ENCODE results near the gene TRIM7. TPM values are rescaled to one million over a fixed set of nuclear protein-coding genes. Genes with fewer than 3 reads are reported as not detected.

The TRIM7 gene
- total and polyA plus RNA-seq, 2 experiments from 2014 or later: 0.53 to 0.56 TPM

GRCh38 chr5:181189962-181190710 lies 14.9 kb downstream of the TRIM7 start:
- Mint-ChIP-seq H3K27ac (no peak overlapping the region), H3K36me3 (ENCODE audit: low read depth) (peaks cover 15% of the 10 kb centered on the region; the same call in 1 of the 3 replicates), H3K4me3 (peak overlapping the region; percentile 89), H3K27me3 (ENCODE audit: insufficient read depth, low read depth, poor library complexity) (peaks cover 60% of the 10 kb centered on the region), H3K4me1 (peaks cover 6% of the 10 kb centered on the region), H3K9me3 (peaks cover 27% of the 10 kb centered on the region)
- Histone ChIP-seq H3K9me2 (ENCODE audit: insufficient read depth) (no peaks in the 10 kb centered on the region), H3K27me3 (ENCODE audit: insufficient read depth) (peaks cover 49% of the 10 kb centered on the region), H3K4me2 (peak overlapping the region; percentile 80), H2AFZ (peak overlapping the region; percentile 98), H3F3A (replicated peaks; ENCODE audit: low read depth) (peaks cover 3% of the 10 kb centered on the region), H3K36me3 (ENCODE audit: insufficient read depth) (no peaks in the 10 kb centered on the region), H3K4me1 (ENCODE audit: insufficient read depth) (peaks cover 1% of the 10 kb centered on the region; the same call in 1 of the 2 replicates), H3K4me3 (peak overlapping the region; percentile 80), H4K20me1 (replicated peaks; ENCODE audit: insufficient read depth) (no peaks in the 10 kb centered on the region; the same call in 1 of the 2 replicates), H3K79me2 (replicated peaks; ENCODE audit: insufficient read depth) (no peaks in the 10 kb centered on the region), H3K27ac (ENCODE audit: low read depth) (no peak overlapping the region)
- DNase-seq (ENCODE audit: low spot score) (peak; percentile 40), ATAC-seq (peak; percentile 0; the same call in 2 of the 3 replicates)
- no peak for TF ChIP-seq JUNB (IDR thresholded peaks at IDR 0.05; ENCODE audit: unreplicated experiment)
- TF ChIP-seq REST (IDR thresholded peaks at IDR 0.05; ENCODE audit: unreplicated experiment): no peak
- no peak for TF ChIP-seq CTCF (conservative IDR thresholded peaks at IDR 0.05; ENCODE audit: low read depth in 2 of 2)
- TF ChIP-seq CREB1 (CRISPR knock-in tag; IDR thresholded peaks at IDR 0.05; ENCODE audit: low read depth): no peak
- TF ChIP-seq NANOG (IDR thresholded peaks at IDR 0.05; ENCODE audit: borderline replicate concordance): no peak
- no peak for TF ChIP-seq ZNF331 (CRISPR knock-in tag; IDR thresholded peaks at IDR 0.05; ENCODE audit: low read depth)
- no peak for TF ChIP-seq STAT1 (IDR thresholded peaks at IDR 0.05; ENCODE audit: unreplicated experiment)
- no peak for TF ChIP-seq ZNF462 (CRISPR knock-in tag; IDR thresholded peaks at IDR 0.05)
- TF ChIP-seq POLR2AphosphoS5 (IDR thresholded peaks at IDR 0.05; ENCODE audit: low read depth): no peak
- no peak for TF ChIP-seq ZNF114 (CRISPR knock-in tag; IDR thresholded peaks at IDR 0.05)
- TF ChIP-seq EZH2 (IDR thresholded peaks at IDR 0.05; ENCODE audit: low read depth, unreplicated experiment): no peak
- TF ChIP-seq ETS1 (IDR thresholded peaks at IDR 0.05): no peak
- TF ChIP-seq EZH2phosphoT487 (IDR thresholded peaks at IDR 0.05; ENCODE audit: unreplicated experiment): no peak
